ENCODE results near the gene SAMD14. TPM values are rescaled to one million over a fixed set of nuclear protein-coding genes. Genes with fewer than 3 reads are reported as not detected.

Gene SAMD14
- total and polyA plus RNA-seq, 12 donors: 1.5 to 3.8 (median 2.0) TPM

DNA sequence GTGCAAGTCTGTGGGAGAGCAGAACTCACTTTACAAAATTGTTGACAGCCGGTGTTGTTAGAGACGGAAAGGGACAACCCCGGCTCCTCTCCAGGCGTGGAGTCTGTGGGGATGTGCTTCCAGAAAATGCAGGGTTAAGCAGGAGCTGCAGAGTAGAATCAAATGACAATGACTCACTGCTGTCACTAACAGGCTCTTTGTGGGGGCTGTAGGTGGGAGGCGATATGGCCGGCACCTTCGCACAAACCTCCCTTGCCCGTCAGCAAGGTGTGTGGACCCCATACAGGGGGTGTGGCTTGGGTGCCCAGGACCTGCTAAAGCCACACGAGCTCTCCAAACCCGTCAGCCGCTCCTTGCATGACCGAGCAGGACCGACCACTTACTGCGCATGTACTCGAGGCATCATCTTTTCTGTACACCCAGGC, 29.0 kb downstream of the SAMD14 start:
- TF ChIP-seq, protein P1, sequence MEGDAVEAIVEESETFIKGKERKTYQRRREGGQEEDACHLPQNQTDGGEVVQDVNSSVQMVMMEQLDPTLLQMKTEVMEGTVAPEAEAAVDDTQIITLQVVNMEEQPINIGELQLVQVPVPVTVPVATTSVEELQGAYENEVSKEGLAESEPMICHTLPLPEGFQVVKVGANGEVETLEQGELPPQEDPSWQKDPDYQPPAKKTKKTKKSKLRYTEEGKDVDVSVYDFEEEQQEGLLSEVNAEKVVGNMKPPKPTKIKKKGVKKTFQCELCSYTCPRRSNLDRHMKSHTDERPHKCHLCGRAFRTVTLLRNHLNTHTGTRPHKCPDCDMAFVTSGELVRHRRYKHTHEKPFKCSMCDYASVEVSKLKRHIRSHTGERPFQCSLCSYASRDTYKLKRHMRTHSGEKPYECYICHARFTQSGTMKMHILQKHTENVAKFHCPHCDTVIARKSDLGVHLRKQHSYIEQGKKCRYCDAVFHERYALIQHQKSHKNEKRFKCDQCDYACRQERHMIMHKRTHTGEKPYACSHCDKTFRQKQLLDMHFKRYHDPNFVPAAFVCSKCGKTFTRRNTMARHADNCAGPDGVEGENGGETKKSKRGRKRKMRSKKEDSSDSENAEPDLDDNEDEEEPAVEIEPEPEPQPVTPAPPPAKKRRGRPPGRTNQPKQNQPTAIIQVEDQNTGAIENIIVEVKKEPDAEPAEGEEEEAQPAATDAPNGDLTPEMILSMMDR (IDR thresholded peaks at IDR 0.05): no peak
- intact Hi-C loops (cut with DNase I): loop anchor here in 1 of 10 donors (5.0 kb wide), 1 partner anchor 76 kb away; no protein-coding TSS in a partner anchor
- Histone ChIP-seq H3K4me3 (peak overlapping the region in 3 of 10 donors; percentile 5 to 29 (median 13)), H3K27me3 (no peaks in the 10 kb centered on the region), H3K36me3 (peaks cover 0 to 82% (median 40%) of the 10 kb centered on the region in 9 donors), H3K4me1 (peaks cover 22 to 80% (median 58%) of the 10 kb centered on the region in 9 donors), H3K9me3 (no peaks in the 10 kb centered on the region), H3K27ac (peak overlapping the region; percentile 22 to 97 (median 90))
- 39 to 49% methylated on average over 15 of the region's 15 CpGs for whole genome bisulfite sequencing, 2 donors
- no peak for DNase-seq
- peak in 6 of 8 donors; percentile 7 to 17 (median 14) for ATAC-seq

DNA sequence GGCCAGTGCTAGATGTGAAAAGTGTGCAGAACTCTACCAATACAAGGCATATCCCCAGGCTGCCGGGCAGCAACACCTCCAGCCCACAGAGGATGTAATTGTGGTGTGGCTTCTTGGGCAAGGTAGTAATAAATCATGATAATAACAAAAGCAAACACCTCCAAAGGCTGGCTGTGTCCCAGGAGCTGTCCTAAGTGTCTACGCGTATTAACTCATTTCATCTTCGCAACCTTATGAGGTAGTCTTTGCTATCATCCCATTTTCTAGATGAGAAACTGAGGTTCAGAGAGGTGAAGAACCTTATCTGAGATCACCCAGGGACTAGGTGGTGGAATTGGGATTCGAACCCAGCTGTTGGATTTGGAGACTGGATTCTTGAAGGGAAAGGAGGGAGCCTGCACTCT, 29.5 kb downstream of the SAMD14 start:
- ATAC-seq: no peak
- TF ChIP-seq, protein P1 (IDR thresholded peaks at IDR 0.05): no peak
- peak overlapping the region in 8 of 10 donors; percentile 20 to 97 (median 92) for H3K27ac ChIP-seq
- no peak overlapping the region for H3K4me3 ChIP-seq
- no peaks in the 10 kb centered on the region for H3K27me3 ChIP-seq
- H3K9me3 ChIP-seq: no peaks in the 10 kb centered on the region
- WGBS, 2 donors: 69 to 74% methylated on average over 5 of the region's 5 CpGs
- peaks cover 0 to 77% (median 36%) of the 10 kb centered on the region in 9 donors for H3K36me3 ChIP-seq
- no peak for DNase-seq
- peaks cover 22 to 84% (median 59%) of the 10 kb centered on the region in 9 donors for H3K4me1 ChIP-seq
- intact Hi-C loops (cut with DNase I): loop anchor here in 1 of 10 donors (5.0 kb wide), 1 partner anchor 77 kb away; no protein-coding TSS in a partner anchor

DNA sequence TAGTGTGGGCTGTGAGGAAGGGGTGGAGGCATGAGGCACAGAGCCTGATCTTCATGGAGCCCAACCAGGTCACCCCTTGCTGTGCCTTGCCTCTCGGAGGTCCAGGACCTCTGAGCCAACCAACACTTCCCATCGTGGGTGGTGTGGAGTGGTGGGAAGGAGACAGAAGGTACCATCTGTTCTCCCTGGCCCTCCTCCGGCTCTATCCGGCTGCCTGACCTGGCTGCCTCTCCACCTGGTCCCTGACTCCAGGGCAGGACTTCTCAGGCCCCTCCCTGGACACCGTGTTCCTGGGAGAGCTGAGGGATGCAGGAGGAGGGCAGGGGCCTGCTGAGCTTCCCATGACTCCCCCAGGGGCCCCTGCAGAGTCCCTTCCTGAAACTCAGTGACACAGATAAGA, 31.0 kb downstream of the SAMD14 start:
- H3K27me3 ChIP-seq: no peaks in the 10 kb centered on the region
- no peaks in the 10 kb centered on the region for H3K9me3 ChIP-seq
- H3K27ac ChIP-seq: peak overlapping the region in 5 of 10 donors; percentile 1 to 64 (median 43)
- H3K4me1 ChIP-seq: peaks cover 22 to 90% (median 61%) of the 10 kb centered on the region in 9 donors
- WGBS, 2 donors: 44 to 62% methylated on average over 5 of the region's 5 CpGs
- H3K4me3 ChIP-seq: no peak overlapping the region
- intact Hi-C loops (cut with DNase I): loop anchor here in 4 of 10 donors (5.0 to 10.0 kb wide), 3 partner anchors 53 to 196 kb away; partner anchors contain the start of gene PPP1R9B (in 1 of the 4)
- peaks cover 0 to 63% (median 31%) of the 10 kb centered on the region in 9 donors for H3K36me3 ChIP-seq
- ATAC-seq: no peak
- TF ChIP-seq, protein P1 (IDR thresholded peaks at IDR 0.05): no peak
- peak in 1 of 2 donors; percentile 5 for DNase-seq

- TF ChIP-seq, protein P1 (IDR thresholded peaks at IDR 0.05): no peak
- no peaks in the 10 kb centered on the region for H3K27me3 ChIP-seq
- no peak overlapping the region for H3K4me3 ChIP-seq
- intact Hi-C loops (cut with DNase I): loop anchor here in 4 of 10 donors (5.0 to 10.0 kb wide), 3 partner anchors 54 to 196 kb away; partner anchors contain the start of gene PPP1R9B (in 1 of the 4)
- WGBS, 2 donors: 78 to 85% methylated on average over 4 of the region's 4 CpGs
- H3K9me3 ChIP-seq: no peaks in the 10 kb centered on the region
- H3K27ac ChIP-seq: peak overlapping the region in 5 of 10 donors; percentile 1 to 64 (median 43)
- DNase-seq (no peak), ATAC-seq (no peak)
- peaks cover 0 to 58% (median 30%) of the 10 kb centered on the region in 9 donors for H3K36me3 ChIP-seq
- peaks cover 22 to 88% (median 63%) of the 10 kb centered on the region in 9 donors for H3K4me1 ChIP-seq
These were observed 31.4 kb downstream of the SAMD14 start for GRCh38 chr17:50098583-50098982.
